CD4-positive, alpha-beta T cell treated with Interleukin-4 for 4 hours (primary cell): ENCODE results near the gene STX1B.
A peak's percentile ranks its signal among the peaks of the same experiment; 100 is the strongest.
"Not testable (repeated sequence)": the region's sequence is repeated elsewhere in the genome, so short reads cannot be mapped to it uniquely, and the experiment has no call there.

Experiments used
- DNase-seq: peaks from one replicate; pipeline ENCODE4 v3.0.0-alpha.2; 2020

STX1B gene

GRCh38 chr16:31011815-31012214 lies 1.4 kb upstream of the STX1B start:
- DNase-seq = not testable (repeated sequence)

- DNase-seq = no peak
Measured at GRCh38 chr16:31009894-31010584, 399 bp downstream of the STX1B start.

GRCh38 chr16:31009120-31009519 lies 1.3 kb downstream of the STX1B start:
- no peak for DNase-seq

- no peak for DNase-seq
Measured at GRCh38 chr16:31008551-31008950, 1.9 kb downstream of the STX1B start.

GRCh38 chr16:31008149-31008548 lies 2.3 kb downstream of the STX1B start:
- no peak for DNase-seq

- DNase-seq = no peak
Measured at GRCh38 chr16:31007684-31008083, 2.8 kb downstream of the STX1B start.

- DNase-seq = no peak
Measured at GRCh38 chr16:31006589-31006988, 3.8 kb downstream of the STX1B start.

- DNase-seq = no peak
Measured at GRCh38 chr16:31006086-31006385, 4.4 kb downstream of the STX1B start.

- no peak for DNase-seq
Measured at GRCh38 chr16:31005350-31006085, 4.9 kb downstream of the STX1B start.

GRCh38 chr16:31004658-31005057 lies 5.8 kb downstream of the STX1B start:
- DNase-seq = no peak

GRCh38 chr16:31003744-31004143 lies 6.7 kb downstream of the STX1B start:
- DNase-seq = no peak

- no peak for DNase-seq
Measured at GRCh38 chr16:31002862-31003341, 7.5 kb downstream of the STX1B start.

- DNase-seq = no peak
Measured at GRCh38 chr16:31002250-31002700, 8.2 kb downstream of the STX1B start.

- no peak for DNase-seq
Measured at GRCh38 chr16:31001507-31002249, 8.8 kb downstream of the STX1B start.

GRCh38 chr16:31000671-31001382 lies 9.6 kb downstream of the STX1B start:
- DNase-seq = no peak

GRCh38 chr16:30998852-30999761 lies 11.3 kb downstream of the STX1B start:
- DNase-seq = no peak

GRCh38 chr16:30997725-30998711 lies 12.4 kb downstream of the STX1B start:
- no peak for DNase-seq

- peak; percentile 68 for DNase-seq
Measured at GRCh38 chr16:30996985-30997724, 13.3 kb downstream of the STX1B start.

GRCh38 chr16:30996324-30996984 lies 14.0 kb downstream of the STX1B start:
- no peak for DNase-seq
